ENCODE results near the gene TMPRSS11E. TPM values are rescaled to one million over a fixed set of nuclear protein-coding genes. Genes with fewer than 3 reads are reported as not detected.

TMPRSS11E gene
- total RNA-seq, 1 experiment from 2014 or later: 1.9 TPM

DNA sequence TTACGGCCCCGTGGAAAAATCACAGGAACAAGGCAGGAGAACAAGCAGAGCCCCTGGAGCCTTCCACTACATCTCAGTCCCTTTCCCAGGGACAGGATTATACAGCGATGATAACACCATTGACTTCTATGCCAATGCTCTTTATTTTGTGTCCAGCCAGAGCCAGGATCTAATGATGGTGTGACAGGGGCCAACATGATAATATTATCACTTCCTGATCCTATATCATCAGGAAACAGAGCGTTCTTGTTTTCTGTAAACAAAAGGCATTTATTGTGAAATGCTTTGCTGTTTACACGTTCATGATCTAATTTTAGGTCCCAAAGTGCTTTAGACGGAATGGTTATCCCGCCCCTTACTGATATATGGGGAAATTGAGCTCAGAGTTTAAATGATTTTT is 12.8 kb downstream of the TMPRSS11E start:
- DNase-seq (ENCODE audit: low spot score): no peak
- H3K27me3 Mint-ChIP-seq (ENCODE audit: low read depth): no peaks in the 10 kb centered on the region
- H3K9me3 Mint-ChIP-seq: peaks cover 3% of the 10 kb centered on the region; the same call in 1 of the 2 replicates
- H3K4me3 Mint-ChIP-seq: no peak overlapping the region
- no peak for ATAC-seq
- TF ChIP-seq CBFB (CRISPR knock-in tag; IDR thresholded peaks at IDR 0.05; ENCODE audit: low read depth) (no peak), ATF1 (CRISPR knock-in tag; IDR thresholded peaks at IDR 0.05) (no peak), CREM (CRISPR knock-in tag; IDR thresholded peaks at IDR 0.05) (no peak), NR3C1 (CRISPR knock-in tag; conservative IDR thresholded peaks at IDR 0.05; ENCODE audit: low read depth) (no peak), ZNF671 (CRISPR knock-in tag; IDR thresholded peaks at IDR 0.05) (no peak), IRF2 (CRISPR knock-in tag; IDR thresholded peaks at IDR 0.05; ENCODE audit: borderline replicate concordance, low read depth) (no peak), ETV6 (CRISPR knock-in tag; IDR thresholded peaks at IDR 0.05) (no peak), OVOL2 (CRISPR knock-in tag; IDR thresholded peaks at IDR 0.05; ENCODE audit: borderline replicate concordance) (no peak), JUN (CRISPR knock-in tag; IDR thresholded peaks at IDR 0.05) (no peak), TCF7 (CRISPR knock-in tag; IDR thresholded peaks at IDR 0.05; ENCODE audit: low read depth) (no peak), FOXP1 (CRISPR knock-in tag; IDR thresholded peaks at IDR 0.05; ENCODE audit: borderline replicate concordance) (no peak)
- TF ChIP-seq, protein P1, sequence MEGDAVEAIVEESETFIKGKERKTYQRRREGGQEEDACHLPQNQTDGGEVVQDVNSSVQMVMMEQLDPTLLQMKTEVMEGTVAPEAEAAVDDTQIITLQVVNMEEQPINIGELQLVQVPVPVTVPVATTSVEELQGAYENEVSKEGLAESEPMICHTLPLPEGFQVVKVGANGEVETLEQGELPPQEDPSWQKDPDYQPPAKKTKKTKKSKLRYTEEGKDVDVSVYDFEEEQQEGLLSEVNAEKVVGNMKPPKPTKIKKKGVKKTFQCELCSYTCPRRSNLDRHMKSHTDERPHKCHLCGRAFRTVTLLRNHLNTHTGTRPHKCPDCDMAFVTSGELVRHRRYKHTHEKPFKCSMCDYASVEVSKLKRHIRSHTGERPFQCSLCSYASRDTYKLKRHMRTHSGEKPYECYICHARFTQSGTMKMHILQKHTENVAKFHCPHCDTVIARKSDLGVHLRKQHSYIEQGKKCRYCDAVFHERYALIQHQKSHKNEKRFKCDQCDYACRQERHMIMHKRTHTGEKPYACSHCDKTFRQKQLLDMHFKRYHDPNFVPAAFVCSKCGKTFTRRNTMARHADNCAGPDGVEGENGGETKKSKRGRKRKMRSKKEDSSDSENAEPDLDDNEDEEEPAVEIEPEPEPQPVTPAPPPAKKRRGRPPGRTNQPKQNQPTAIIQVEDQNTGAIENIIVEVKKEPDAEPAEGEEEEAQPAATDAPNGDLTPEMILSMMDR (IDR thresholded peaks at IDR 0.05): no peak
- TF ChIP-seq, protein P2, sequence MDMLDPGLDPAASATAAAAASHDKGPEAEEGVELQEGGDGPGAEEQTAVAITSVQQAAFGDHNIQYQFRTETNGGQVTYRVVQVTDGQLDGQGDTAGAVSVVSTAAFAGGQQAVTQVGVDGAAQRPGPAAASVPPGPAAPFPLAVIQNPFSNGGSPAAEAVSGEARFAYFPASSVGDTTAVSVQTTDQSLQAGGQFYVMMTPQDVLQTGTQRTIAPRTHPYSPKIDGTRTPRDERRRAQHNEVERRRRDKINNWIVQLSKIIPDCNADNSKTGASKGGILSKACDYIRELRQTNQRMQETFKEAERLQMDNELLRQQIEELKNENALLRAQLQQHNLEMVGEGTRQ (CRISPR knock-in tag; IDR thresholded peaks at IDR 0.05): no peak
- TF ChIP-seq, protein P3, sequence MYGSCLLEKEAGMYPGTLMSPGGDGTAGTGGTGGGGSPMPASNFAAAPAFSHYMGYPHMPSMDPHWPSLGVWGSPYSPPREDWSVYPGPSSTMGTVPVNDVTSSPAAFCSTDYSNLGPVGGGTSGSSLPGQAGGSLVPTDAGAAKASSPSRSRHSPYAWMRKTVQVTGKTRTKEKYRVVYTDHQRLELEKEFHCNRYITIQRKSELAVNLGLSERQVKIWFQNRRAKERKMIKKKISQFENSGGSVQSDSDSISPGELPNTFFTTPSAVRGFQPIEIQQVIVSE (CRISPR knock-in tag; IDR thresholded peaks at IDR 0.05; ENCODE audit: borderline replicate concordance): no peak
- TF ChIP-seq, protein P4, sequence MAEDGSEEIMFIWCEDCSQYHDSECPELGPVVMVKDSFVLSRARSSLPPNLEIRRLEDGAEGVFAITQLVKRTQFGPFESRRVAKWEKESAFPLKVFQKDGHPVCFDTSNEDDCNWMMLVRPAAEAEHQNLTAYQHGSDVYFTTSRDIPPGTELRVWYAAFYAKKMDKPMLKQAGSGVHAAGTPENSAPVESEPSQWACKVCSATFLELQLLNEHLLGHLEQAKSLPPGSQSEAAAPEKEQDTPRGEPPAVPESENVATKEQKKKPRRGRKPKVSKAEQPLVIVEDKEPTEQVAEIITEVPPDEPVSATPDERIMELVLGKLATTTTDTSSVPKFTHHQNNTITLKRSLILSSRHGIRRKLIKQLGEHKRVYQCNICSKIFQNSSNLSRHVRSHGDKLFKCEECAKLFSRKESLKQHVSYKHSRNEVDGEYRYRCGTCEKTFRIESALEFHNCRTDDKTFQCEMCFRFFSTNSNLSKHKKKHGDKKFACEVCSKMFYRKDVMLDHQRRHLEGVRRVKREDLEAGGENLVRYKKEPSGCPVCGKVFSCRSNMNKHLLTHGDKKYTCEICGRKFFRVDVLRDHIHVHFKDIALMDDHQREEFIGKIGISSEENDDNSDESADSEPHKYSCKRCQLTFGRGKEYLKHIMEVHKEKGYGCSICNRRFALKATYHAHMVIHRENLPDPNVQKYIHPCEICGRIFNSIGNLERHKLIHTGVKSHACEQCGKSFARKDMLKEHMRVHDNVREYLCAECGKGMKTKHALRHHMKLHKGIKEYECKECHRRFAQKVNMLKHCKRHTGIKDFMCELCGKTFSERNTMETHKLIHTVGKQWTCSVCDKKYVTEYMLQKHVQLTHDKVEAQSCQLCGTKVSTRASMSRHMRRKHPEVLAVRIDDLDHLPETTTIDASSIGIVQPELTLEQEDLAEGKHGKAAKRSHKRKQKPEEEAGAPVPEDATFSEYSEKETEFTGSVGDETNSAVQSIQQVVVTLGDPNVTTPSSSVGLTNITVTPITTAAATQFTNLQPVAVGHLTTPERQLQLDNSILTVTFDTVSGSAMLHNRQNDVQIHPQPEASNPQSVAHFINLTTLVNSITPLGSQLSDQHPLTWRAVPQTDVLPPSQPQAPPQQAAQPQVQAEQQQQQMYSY (CRISPR knock-in tag; IDR thresholded peaks at IDR 0.05): no peak
- TF ChIP-seq, protein P5, sequence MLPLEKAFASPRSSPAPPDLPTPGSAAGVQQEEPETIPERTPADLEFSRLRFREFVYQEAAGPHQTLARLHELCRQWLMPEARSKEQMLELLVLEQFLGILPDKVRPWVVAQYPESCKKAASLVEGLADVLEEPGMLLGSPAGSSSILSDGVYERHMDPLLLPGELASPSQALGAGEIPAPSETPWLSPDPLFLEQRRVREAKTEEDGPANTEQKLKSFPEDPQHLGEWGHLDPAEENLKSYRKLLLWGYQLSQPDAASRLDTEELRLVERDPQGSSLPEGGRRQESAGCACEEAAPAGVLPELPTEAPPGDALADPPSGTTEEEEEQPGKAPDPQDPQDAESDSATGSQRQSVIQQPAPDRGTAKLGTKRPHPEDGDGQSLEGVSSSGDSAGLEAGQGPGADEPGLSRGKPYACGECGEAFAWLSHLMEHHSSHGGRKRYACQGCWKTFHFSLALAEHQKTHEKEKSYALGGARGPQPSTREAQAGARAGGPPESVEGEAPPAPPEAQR (CRISPR knock-in tag; IDR thresholded peaks at IDR 0.05): no peak
- H3K36me3 Mint-ChIP-seq: no peaks in the 10 kb centered on the region
- H3K27ac Mint-ChIP-seq: no peak overlapping the region
- peaks cover 38% of the 10 kb centered on the region for H3K4me1 Mint-ChIP-seq
- ChIA-PET CTCF (no interaction called here), POLR2A (no interaction called here)

DNA sequence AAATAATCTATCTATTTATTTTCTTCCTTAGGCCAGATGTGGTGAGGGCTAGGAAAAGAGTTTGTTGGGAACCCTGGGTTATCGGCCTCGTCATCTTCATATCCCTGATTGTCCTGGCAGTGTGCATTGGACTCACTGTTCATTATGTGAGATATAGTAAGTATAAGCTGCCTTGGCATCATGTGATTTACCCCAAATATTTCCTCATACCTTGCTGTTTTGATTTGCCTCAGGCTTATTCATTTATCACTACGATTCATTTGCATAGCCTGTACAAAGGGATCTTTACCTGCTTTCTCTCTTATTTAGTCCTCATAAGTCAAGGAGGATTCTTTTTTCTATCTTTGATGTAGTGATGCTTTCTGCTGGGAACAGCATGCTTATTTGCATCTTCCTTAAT is 14.5 kb downstream of the TMPRSS11E start:
- DNase-seq (ENCODE audit: low spot score): no peak
- Mint-ChIP-seq H3K4me3 (no peak overlapping the region), H3K27ac (no peak overlapping the region), H3K27me3 (ENCODE audit: low read depth) (no peaks in the 10 kb centered on the region), H3K9me3 (peaks cover 3% of the 10 kb centered on the region; the same call in 1 of the 2 replicates), H3K36me3 (no peaks in the 10 kb centered on the region), H3K4me1 (peaks cover 40% of the 10 kb centered on the region)
- no peak for ATAC-seq
- CTCF ChIA-PET: no interaction called here
- POLR2A ChIA-PET: no interaction called here
- TF ChIP-seq, protein P3 (CRISPR knock-in tag; IDR thresholded peaks at IDR 0.05; ENCODE audit: borderline replicate concordance): no peak
- TF ChIP-seq, protein P4 (CRISPR knock-in tag; IDR thresholded peaks at IDR 0.05): no peak
- TF ChIP-seq JUN (CRISPR knock-in tag; IDR thresholded peaks at IDR 0.05) (no peak), RELA (CRISPR knock-in tag; IDR thresholded peaks at IDR 0.05; ENCODE audit: borderline replicate concordance) (no peak)
